ENCODE results near the gene DGLUCY.
"Not testable (repeated sequence)": the region's sequence is repeated elsewhere in the genome, so short reads cannot be mapped to it uniquely, and the experiment has no call there.

Gene DGLUCY

DNA sequence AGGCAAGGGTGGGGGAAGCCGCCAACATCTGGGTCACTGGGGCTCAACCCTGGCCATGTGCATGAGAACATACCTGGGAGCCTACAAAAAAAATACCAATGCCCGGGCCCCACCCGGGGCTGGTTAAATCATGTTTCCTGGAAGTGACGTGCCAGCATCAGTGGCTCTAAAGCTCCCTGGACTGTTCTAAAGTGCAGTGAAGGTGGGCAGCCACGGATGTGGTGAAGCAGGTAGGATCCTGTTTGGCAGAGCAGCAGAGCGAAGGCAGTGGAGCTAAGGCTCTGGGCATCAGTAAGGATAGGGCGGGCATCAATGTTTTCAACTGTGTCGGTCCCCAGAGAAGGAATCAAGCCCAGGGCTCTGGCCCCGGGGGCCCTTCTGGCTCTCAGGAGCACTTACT, 131.2 kb downstream of the DGLUCY start:
- TF ChIP-seq, protein P1, sequence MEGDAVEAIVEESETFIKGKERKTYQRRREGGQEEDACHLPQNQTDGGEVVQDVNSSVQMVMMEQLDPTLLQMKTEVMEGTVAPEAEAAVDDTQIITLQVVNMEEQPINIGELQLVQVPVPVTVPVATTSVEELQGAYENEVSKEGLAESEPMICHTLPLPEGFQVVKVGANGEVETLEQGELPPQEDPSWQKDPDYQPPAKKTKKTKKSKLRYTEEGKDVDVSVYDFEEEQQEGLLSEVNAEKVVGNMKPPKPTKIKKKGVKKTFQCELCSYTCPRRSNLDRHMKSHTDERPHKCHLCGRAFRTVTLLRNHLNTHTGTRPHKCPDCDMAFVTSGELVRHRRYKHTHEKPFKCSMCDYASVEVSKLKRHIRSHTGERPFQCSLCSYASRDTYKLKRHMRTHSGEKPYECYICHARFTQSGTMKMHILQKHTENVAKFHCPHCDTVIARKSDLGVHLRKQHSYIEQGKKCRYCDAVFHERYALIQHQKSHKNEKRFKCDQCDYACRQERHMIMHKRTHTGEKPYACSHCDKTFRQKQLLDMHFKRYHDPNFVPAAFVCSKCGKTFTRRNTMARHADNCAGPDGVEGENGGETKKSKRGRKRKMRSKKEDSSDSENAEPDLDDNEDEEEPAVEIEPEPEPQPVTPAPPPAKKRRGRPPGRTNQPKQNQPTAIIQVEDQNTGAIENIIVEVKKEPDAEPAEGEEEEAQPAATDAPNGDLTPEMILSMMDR (IDR thresholded peaks at IDR 0.05; ENCODE audit: insufficient read depth, low read length, poor library complexity, severe bottlenecking), result no peak
- Histone ChIP-seq H3K27me3 (replicated peaks; ENCODE audit: control insufficient read depth, insufficient read depth, low read length) (no peaks in the 10 kb centered on the region), H3K36me3 (ENCODE audit: control insufficient read depth, insufficient read depth, low read length) (no peaks in the 10 kb centered on the region), H3K4me3 (replicated peaks; ENCODE audit: low read depth, low read length) (no peak overlapping the region)
- no peak for DNase-seq (ENCODE audit: extremely low read depth, insufficient read length)

DNA sequence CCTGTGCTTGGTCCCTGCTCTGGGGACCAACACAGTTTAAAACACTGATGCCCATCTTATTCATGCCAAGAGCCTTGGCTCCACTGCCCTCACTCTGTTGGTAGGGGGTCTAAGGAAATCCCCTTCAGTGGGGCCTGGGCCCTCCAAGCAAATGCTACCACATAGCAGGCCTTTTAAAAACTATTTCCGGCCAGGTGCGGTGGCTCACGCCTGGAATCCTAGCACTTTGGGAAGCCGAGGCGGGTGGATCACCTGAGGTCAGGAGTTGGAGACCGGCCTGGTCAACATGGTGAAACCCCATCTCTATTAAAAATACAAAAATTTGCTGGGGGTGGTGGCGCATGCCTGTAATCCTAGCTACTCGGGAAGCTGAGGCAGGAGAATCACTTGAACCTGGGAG, 131.7 kb downstream of the DGLUCY start:
- DNase-seq (ENCODE audit: extremely low read depth, insufficient read length); H3K4me3 ChIP-seq (replicated peaks; ENCODE audit: low read depth, low read length); H3K36me3 ChIP-seq (ENCODE audit: control insufficient read depth, insufficient read depth, low read length); H3K27me3 ChIP-seq (replicated peaks; ENCODE audit: control insufficient read depth, insufficient read depth, low read length): not testable (repeated sequence)

- TF ChIP-seq, protein P1 (IDR thresholded peaks at IDR 0.05; ENCODE audit: insufficient read depth, low read length, poor library complexity, severe bottlenecking), result no peak
- Histone ChIP-seq H3K27me3 (replicated peaks; ENCODE audit: control insufficient read depth, insufficient read depth, low read length) (no peaks in the 10 kb centered on the region), H3K4me3 (replicated peaks; ENCODE audit: low read depth, low read length) (no peak overlapping the region), H3K36me3 (ENCODE audit: control insufficient read depth, insufficient read depth, low read length) (no peaks in the 10 kb centered on the region)
- no peak for DNase-seq (ENCODE audit: extremely low read depth, insufficient read length)
Observed at GRCh38 chr14:91246051-91246852, 132.4 kb downstream of the DGLUCY start.

GRCh38 chr14:91249841-91250616, 136.2 kb downstream of the DGLUCY start:
- TF ChIP-seq, protein P1 (IDR thresholded peaks at IDR 0.05; ENCODE audit: insufficient read depth, low read length, poor library complexity, severe bottlenecking), result no peak
- no peaks in the 10 kb centered on the region for H3K36me3 ChIP-seq (ENCODE audit: control insufficient read depth, insufficient read depth, low read length)
- H3K4me3 ChIP-seq (replicated peaks; ENCODE audit: low read depth, low read length), result no peak overlapping the region; the same call in 1 of the 2 replicates
- no peaks in the 10 kb centered on the region for H3K27me3 ChIP-seq (replicated peaks; ENCODE audit: control insufficient read depth, insufficient read depth, low read length)
- DNase-seq (ENCODE audit: extremely low read depth, insufficient read length), result peak; percentile 86

GRCh38 chr14:91250912-91251311, 137.0 kb downstream of the DGLUCY start:
- TF ChIP-seq, protein P1 (IDR thresholded peaks at IDR 0.05; ENCODE audit: insufficient read depth, low read length, poor library complexity, severe bottlenecking), result no peak
- H3K36me3 ChIP-seq (ENCODE audit: control insufficient read depth, insufficient read depth, low read length), result no peaks in the 10 kb centered on the region
- H3K27me3 ChIP-seq (replicated peaks; ENCODE audit: control insufficient read depth, insufficient read depth, low read length), result no peaks in the 10 kb centered on the region
- DNase-seq (ENCODE audit: extremely low read depth, insufficient read length), result no peak
- no peak overlapping the region for H3K4me3 ChIP-seq (replicated peaks; ENCODE audit: low read depth, low read length)

Measured in GM06990 (cell line).